ENCODE measurements around the gene SATB1.

DNA sequence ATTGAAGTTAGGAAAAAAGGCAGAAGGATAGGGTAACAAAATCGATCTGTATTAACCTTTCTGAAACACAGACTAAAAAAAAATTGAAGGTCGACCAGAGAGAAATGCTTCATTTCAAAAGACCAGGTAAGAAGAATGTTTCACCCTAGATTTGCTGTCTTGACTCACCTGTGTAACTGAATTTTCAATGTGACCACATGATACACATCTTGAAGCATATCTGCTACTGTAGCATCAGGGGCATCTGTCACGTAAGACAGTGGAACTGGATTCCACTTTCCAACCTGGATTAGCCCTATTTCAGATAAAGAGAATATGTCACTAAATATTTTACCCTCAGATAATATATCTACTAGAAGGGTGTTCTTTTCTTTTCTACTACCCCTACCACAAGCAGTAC lies 9.3 kb downstream of the SATB1 start:
- TF ChIP-seq, protein P1, sequence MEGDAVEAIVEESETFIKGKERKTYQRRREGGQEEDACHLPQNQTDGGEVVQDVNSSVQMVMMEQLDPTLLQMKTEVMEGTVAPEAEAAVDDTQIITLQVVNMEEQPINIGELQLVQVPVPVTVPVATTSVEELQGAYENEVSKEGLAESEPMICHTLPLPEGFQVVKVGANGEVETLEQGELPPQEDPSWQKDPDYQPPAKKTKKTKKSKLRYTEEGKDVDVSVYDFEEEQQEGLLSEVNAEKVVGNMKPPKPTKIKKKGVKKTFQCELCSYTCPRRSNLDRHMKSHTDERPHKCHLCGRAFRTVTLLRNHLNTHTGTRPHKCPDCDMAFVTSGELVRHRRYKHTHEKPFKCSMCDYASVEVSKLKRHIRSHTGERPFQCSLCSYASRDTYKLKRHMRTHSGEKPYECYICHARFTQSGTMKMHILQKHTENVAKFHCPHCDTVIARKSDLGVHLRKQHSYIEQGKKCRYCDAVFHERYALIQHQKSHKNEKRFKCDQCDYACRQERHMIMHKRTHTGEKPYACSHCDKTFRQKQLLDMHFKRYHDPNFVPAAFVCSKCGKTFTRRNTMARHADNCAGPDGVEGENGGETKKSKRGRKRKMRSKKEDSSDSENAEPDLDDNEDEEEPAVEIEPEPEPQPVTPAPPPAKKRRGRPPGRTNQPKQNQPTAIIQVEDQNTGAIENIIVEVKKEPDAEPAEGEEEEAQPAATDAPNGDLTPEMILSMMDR (IDR thresholded peaks at IDR 0.05) = no peak
- TF ChIP-seq POLR2A (IDR thresholded peaks at IDR 0.05) = no peak

All from transverse colon (tissue), 3 donors.